ENCODE measurements around the gene PPP1R1B.

Gene PPP1R1B

GRCh38 chr17:39653662-39654331 lies 27.0 kb downstream of the PPP1R1B start:
- peak; percentile 50 for DNase-seq (ENCODE audit: low spot score)

- DNase-seq (ENCODE audit: low spot score): no peak
Observed at GRCh38 chr17:39655105-39655504, 28.4 kb downstream of the PPP1R1B start.

- DNase-seq (ENCODE audit: low spot score): no peak
Observed at GRCh38 chr17:39658346-39658745, 31.6 kb downstream of the PPP1R1B start.

- no peak for DNase-seq (ENCODE audit: low spot score)
Observed at GRCh38 chr17:39658760-39659159, 32.0 kb downstream of the PPP1R1B start.

GRCh38 chr17:39659279-39660010 lies 32.7 kb downstream of the PPP1R1B start:
- no peak for DNase-seq (ENCODE audit: low spot score)

- no peak for DNase-seq (ENCODE audit: low spot score)
Observed at GRCh38 chr17:39660011-39660360, 33.2 kb downstream of the PPP1R1B start.

GRCh38 chr17:39660397-39661385 lies 33.9 kb downstream of the PPP1R1B start:
- DNase-seq (ENCODE audit: low spot score): no peak

- no peak for DNase-seq (ENCODE audit: low spot score)
Observed at GRCh38 chr17:39661744-39662541, 35.2 kb downstream of the PPP1R1B start.

GRCh38 chr17:39662551-39663339 lies 36.0 kb downstream of the PPP1R1B start:
- no peak for DNase-seq (ENCODE audit: low spot score)

GRCh38 chr17:39663340-39663687 lies 36.6 kb downstream of the PPP1R1B start:
- no peak for DNase-seq (ENCODE audit: low spot score)

- no peak for DNase-seq (ENCODE audit: low spot score)
Observed at GRCh38 chr17:39663688-39664580, 37.2 kb downstream of the PPP1R1B start.

- DNase-seq (ENCODE audit: low spot score): no peak
Observed at GRCh38 chr17:39664581-39665561, 38.1 kb downstream of the PPP1R1B start, which contains the start of gene TCAP. Gene TCAP (plus strand): TSS chr17:39665349. CDS start chr17:39665360, 11 bp downstream.

GRCh38 chr17:39665642-39666224 lies 39.0 kb downstream of the PPP1R1B start:
- no peak for DNase-seq (ENCODE audit: low spot score)

- no peak for DNase-seq (ENCODE audit: low spot score)
Observed at GRCh38 chr17:39666231-39666600, 39.5 kb downstream of the PPP1R1B start.

GRCh38 chr17:39666601-39667261 lies 40.0 kb downstream of the PPP1R1B start:
- peak; percentile 23 for DNase-seq (ENCODE audit: low spot score)

- DNase-seq (ENCODE audit: low spot score): no peak
Observed at GRCh38 chr17:39667262-39667944, 40.7 kb downstream of the PPP1R1B start.
